ENCODE measurements around the gene TRIM13. TPM values are rescaled to one million over a fixed set of nuclear protein-coding genes. Genes with fewer than 3 reads are reported as not detected.

TRIM13 gene
- total RNA-seq, 1 experiment from 2014 or later: 13.7 TPM

DNA sequence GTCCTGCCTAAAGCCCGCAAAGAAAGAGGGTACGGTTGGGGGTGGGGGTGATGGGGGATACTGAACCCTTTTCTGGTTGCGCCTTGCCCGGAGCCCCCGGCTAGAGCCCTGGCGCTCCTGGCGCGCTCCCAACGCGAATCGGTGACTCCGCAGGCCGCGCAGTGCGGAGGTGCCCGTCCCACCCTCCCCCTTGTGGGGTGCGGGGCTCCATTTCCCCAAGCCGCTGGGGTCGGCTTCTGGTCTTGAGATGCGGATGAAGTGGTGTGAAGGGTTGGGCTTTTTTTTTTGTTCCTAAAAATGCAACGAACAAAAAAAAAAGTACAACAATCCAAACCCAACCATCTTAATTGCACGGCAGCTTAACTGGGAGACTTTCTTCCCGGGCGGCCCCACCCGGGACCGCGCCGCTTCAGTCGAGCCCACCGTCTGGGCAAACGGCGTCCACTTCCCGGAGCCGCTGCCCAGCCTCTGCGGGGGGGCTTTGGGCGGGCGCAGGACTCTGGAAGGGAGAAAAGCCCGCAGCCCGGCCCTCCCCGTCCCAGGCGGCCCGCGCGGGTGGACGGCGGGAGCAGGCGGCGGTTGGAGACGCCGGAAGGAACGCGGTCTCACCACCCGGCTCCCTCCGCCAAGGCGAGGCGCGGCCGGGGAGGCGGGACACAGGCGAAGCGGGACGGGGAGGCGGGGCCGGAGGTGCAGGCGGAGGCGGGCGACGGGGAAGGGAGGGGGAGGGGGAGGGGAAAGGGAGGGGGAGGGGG is 504 bp upstream of the TRIM13 start:
- DNase-seq (ENCODE audit: low read depth): peak; percentile 93

DNA sequence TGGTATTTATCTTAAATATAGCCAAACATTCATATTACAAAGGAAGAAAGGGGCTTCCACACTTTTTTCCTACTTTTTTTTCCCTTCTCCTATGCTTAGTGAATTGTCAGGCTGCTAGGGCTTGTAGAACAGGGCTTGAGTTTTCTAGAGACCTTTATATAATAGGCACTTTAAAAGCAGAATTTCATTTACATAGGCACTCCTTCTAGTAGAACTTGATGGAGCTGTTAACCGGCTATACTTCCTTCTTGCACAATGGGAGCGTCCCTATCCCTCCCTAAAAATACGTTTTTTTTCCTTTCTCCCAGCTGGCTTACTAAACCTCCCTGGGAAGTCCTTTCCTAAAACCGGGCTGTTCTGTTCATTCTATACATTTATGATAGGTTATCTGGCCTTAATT is 1.1 kb downstream of the TRIM13 start:
- DNase-seq (ENCODE audit: low read depth): no peak

- no peak for DNase-seq (ENCODE audit: low read depth)
These were observed 2.1 kb downstream of the TRIM13 start for GRCh38 chr13:49998714-49999624.

- DNase-seq (ENCODE audit: low read depth): no peak
These were observed 4.4 kb downstream of the TRIM13 start for GRCh38 chr13:50001287-50001686.

- no peak for DNase-seq (ENCODE audit: low read depth)
These were observed 9.7 kb downstream of the TRIM13 start for GRCh38 chr13:50006426-50007135.

DNA sequence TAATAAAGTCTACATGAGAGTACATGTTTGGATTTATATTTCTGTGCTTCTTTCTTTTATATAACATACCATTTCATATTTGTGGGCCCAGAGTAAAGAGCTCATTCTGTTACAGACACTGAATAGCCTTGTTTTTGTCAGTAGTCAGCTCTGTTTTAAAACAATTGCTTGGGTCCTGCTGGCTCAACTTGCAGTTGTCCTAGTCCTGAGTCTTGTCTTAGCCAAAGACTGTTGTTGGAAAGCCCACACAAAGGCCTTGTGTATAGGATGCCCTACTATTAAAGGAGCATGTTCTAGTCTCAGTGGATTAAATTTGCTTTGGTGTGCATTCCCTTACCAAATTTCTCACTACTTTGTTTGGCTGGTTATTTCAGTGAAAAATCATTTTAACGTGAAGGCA is 14.6 kb downstream of the TRIM13 start:
- DNase-seq (ENCODE audit: low read depth): no peak

GRCh38 chr13:50012396-50013169 is 15.7 kb downstream of the TRIM13 start:
- no peak for DNase-seq (ENCODE audit: low read depth)

GRCh38 chr13:50014386-50014785 is 17.5 kb downstream of the TRIM13 start:
- DNase-seq (ENCODE audit: low read depth): no peak

DNA sequence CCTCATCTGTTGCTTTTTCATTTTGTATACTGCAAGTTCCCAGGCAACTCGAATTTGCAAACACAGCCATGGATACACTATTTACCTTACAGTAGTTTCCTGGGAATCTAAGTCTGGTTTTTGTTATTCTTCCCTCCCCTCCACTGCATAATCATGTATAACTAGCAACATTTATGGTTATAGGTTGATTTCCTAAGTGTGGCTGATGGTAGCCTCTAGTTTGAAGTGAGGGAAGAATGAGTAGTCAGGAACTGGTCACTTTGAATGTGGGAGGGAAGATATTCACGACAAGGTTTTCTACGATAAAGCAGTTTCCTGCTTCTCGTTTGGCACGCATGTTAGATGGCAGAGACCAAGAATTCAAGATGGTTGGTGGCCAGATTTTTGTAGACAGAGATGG is 18.4 kb downstream of the TRIM13 start, which contains the start of gene KCNRG:
TSS of gene KCNRG (plus strand) at position 187 of the 400 bp plus-strand sequence. CDS start at position 237, 50 bp downstream.
- DNase-seq (ENCODE audit: low read depth): no peak

GRCh38 chr13:50015750-50016149 is 18.9 kb downstream of the TRIM13 start:
- no peak for DNase-seq (ENCODE audit: low read depth)

- DNase-seq (ENCODE audit: low read depth): no peak
These were observed 19.6 kb downstream of the TRIM13 start for GRCh38 chr13:50016444-50016843.

- DNase-seq (ENCODE audit: low read depth): no peak
These were observed 21.0 kb downstream of the TRIM13 start for GRCh38 chr13:50017819-50018218.

DNA sequence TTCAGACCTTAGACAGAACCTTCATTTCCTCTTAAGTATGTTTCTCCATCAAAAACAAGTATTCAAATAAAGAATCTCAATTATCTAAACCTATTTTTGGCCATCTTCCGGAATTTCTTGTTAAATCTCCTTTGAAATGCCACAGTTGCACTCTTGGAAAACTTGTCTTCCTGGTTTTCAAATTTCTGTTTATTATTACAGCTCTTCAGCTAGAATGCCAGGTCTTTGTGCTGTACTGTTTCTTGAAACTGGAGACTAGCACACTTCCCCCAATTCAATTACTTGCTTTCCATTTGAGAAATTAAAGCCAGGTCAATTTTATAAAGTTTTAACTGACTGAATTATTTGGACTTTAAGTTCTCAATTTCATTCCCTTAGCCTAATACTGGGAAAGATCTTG is 28.6 kb downstream of the TRIM13 start:
- DNase-seq (ENCODE audit: low read depth): no peak

DNA sequence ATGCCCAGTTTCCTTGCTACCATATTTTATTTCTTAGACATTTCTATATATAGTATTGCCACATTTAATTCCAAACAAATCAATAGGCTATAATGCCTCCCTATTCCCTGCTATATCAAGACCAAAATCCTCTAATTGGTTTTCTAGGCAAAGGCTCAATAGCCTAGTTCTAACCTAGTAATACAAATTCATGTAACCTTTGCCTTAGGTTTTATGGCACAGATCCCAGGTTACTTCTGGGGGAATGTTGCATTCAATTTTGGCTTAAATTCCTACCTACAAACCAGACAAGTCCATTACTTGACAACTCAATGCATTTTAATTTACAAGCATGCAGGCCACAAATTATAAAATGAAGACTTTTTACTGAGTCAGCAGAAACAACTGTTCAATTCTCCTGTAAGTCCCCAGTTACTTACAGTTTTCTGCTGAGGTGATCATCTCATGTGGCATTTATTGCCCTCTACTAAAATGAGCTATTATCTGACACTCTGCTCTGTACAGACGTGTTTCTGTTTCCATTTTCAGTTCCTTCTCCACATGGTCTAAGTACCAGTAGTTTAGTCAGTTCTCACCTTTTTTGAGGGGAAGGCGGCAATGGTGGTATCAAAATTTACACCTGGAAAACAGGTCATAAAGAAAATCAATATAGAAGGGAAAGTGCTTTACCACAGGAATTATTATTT is 30.1 kb downstream of the TRIM13 start:
- DNase-seq (ENCODE audit: low read depth): no peak

- DNase-seq (ENCODE audit: low read depth): no peak
These were observed 33.5 kb downstream of the TRIM13 start for GRCh38 chr13:50030315-50030714.

DNA sequence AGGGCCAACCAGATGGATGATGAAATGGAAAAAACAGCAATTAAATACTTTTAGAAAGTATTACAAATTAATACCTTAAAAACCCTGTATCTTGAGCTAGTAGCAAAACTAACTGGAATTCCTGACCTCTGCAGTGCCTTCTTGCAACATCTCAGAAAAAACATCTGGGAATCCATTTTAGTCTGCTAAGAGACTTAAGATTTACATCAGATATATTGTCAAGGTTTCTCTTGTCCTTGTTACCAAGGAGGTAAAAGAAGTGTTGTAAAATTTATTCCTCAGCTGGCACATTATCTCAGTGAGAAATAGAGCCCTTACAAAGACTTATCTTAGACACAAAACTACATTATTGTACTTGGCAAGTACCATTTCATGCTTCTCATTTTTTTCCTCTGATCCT is 36.9 kb downstream of the TRIM13 start:
- DNase-seq (ENCODE audit: low read depth): no peak

DNA sequence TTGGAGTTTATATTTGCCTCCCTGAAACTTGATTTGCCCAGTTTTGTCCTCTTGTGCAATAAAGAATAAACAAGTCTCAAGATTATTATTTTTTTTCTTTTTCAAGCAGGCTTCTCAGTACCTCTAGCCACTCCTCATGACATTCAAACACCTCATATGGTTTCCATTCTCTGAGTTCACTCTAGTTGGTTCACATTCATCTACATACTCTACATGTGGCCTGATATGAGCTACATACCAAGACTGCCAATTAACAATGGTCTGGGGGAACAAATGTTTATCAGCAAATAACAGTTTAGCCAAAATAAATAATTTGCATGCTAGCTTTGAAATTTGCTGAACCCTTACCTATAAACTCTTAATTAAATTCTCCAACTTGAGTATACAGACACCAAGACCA is 40.9 kb downstream of the TRIM13 start:
- DNase-seq (ENCODE audit: low read depth): no peak

GRCh38 chr13:50038266-50038665 is 41.4 kb downstream of the TRIM13 start:
- no peak for DNase-seq (ENCODE audit: low read depth)

DNA sequence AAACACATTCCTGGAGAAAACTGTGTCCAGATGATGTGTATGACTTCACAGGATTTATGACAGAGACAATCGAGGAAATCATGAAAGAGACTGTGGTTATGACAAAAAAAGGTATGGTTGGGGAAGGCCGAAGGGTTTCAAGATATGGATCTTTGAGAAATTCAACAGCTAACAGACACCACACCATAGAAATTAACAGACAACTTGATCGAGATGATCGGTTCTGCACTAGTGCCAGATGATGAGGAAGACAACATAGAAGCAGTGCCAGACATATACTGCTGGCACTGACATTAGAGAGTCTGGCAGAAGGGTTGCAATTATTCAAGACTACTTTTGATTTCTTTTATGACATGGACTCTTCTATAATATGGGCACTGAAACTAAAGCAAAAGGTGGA is 55.6 kb downstream of the TRIM13 start:
- no peak for DNase-seq (ENCODE audit: low read depth)

DNA sequence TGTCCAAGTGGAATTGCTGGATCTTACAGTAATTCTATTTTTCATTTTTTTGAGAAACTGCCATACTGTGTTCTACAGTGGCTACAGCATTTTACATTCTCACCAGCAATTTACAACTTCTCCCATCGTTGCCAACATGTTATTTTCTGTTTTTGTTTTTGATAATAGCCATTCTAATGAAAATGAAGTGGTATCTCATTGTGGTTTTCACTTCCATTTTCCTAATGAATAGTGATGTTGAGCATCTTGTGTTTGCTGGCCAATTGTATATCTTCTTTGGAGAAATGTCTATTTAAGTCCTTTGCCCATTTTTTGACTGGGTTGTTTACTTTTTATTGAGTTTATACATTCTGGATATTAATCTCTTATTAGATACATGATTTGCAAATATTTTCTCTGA is 57.0 kb downstream of the TRIM13 start:
- no peak for DNase-seq (ENCODE audit: low read depth)

DNA sequence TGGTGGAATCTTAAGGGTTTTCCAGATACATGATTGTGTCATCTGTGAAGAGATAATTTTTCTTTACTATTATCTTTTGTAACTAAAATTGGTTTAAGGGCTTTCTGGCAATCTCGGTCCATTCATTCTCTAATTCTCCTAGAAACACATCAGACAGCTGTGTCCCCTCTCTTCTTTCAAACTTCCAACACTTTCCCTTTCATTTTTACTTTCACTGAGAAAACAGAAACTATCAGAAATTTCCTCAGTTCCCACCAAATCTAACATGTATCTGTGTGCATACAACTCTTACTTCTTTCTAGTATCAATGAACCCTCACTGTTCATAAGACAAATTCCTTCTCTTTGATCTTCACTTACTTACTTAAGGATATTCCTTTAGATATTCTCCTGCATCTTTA is 58.6 kb downstream of the TRIM13 start:
- DNase-seq (ENCODE audit: low read depth): no peak
